Panc1 (cell line): ENCODE data around the gene SRXN1. TPM values are rescaled to one million over a fixed set of nuclear protein-coding genes. Genes with fewer than 3 reads are reported as not detected.

Experiments
- ATAC-seq: fragments of 200-7000 bp; cut with Tn5 transposase; 2 replicates; pipeline ENCODE4 v1.9.1; 2020; ENCODE audit warnings: mild to moderate bottlenecking, moderate library complexity
- BruUV-seq: library from RNA; stranded (reverse); fragments of 400-500 nt; replicated peaks from 2 replicates; lab custom pipeline; 2021; lab: Mats Ljungman, UMichigan
- CTCF ChIA-PET: fragments of 300-600 bp; sonication (Branson Sonifier 250); formaldehyde crosslinking; loops from one replicate; lab custom pipeline; 2022; ENCODE audit warnings: antibody characterized with exemption; lab: Charles Lee
- POLR2A ChIA-PET: fragments of 300-600 bp; sonication (Branson Sonifier 250); formaldehyde crosslinking; loops from one replicate; lab custom pipeline; 2022; ENCODE audit warnings: antibody characterized with exemption; lab: Charles Lee
- DNase-seq: peaks from one replicate; pipeline ENCODE4 v3.0.0-alpha.2; 2010; ENCODE audit warnings: low read depth, low spot score
- H3K27ac ChIP-seq: 2 replicates; pipeline ENCODE4 v1.5.1; 2011; ENCODE audit warnings: mild to moderate bottlenecking, low read length, inconsistent platforms
- H3K27me3 ChIP-seq: fragments of 200-500 bp; sonication (Bioruptor generic); 2 replicates; pipeline ENCODE4 v1.6.0; 2014; ENCODE audit warnings: low read length, inconsistent platforms; ENCODE audit not compliant: control insufficient read depth, insufficient read depth
- H3K36me3 ChIP-seq: fragments of 200-500 bp; sonication (Bioruptor generic); 2 replicates; pipeline ENCODE4 v1.5.1; 2014; ENCODE audit warnings: inconsistent platforms, mild to moderate bottlenecking, low read length, moderate library complexity; ENCODE audit not compliant: control insufficient read depth, insufficient read depth
- H3K4me1 ChIP-seq: 2 replicates; pipeline ENCODE4 v1.5.1; 2011; ENCODE audit warnings: inconsistent platforms, mild to moderate bottlenecking, low read length, moderate library complexity; ENCODE audit not compliant: control insufficient read depth, insufficient read depth
- H3K4me3 ChIP-seq, 2 experiments: 2 replicates each; pipeline ENCODE4 v1.5.1; 2011 to 2012; ENCODE audit warnings: low read depth in 2 of 2, low read length in 2 of 2, mild to moderate bottlenecking in 2 of 2, inconsistent platforms in 1 of 2, moderate library complexity in 1 of 2
- H3K9me3 ChIP-seq: fragments of 200-500 bp; sonication (Bioruptor generic); 2 replicates; pipeline ENCODE4 v1.5.1; 2014; ENCODE audit warnings: low read depth, mild to moderate bottlenecking, inconsistent platforms, low read length, moderate library complexity; ENCODE audit not compliant: control insufficient read depth, insufficient read depth
- CTCF ChIP-seq: fragments of 450-650 bp; IDR thresholded peaks from 2 replicates; pipeline ENCODE4 v1.5.1; 2017; ENCODE audit warnings: mild to moderate bottlenecking
- POLR2AphosphoS5 ChIP-seq: IDR thresholded peaks from 2 replicates; pipeline ENCODE4 v1.6.1; 2012; ENCODE audit warnings: mild to moderate bottlenecking, low read depth, low read length, moderate library complexity
- REST ChIP-seq, 2 experiments: IDR thresholded peaks; 2 replicates each; pipeline ENCODE4 v1.6.1; 2011 to 2012; ENCODE audit warnings: low read depth in 2 of 2, control low read depth in 1 of 2, low read length in 1 of 2, mild to moderate bottlenecking in 1 of 2, moderate library complexity in 1 of 2; ENCODE audit not compliant: insufficient read depth in 1 of 2
- SIN3A ChIP-seq: IDR thresholded peaks from 2 replicates; pipeline ENCODE4 v1.6.1; 2012; ENCODE audit warnings: low read depth, mild to moderate bottlenecking, low read length, moderate library complexity, borderline replicate concordance; ENCODE audit not compliant: insufficient read depth
- TCF7L2 ChIP-seq: IDR thresholded peaks from 2 replicates; pipeline ENCODE4 v1.6.1; 2011; ENCODE audit warnings: mild to moderate bottlenecking, low read depth, low read length, inconsistent platforms
- in situ Hi-C: cut with HindIII; loops from 2 replicates; pipeline ENCODE4 v1.10.0; 2016; ENCODE audit warnings: low sequenced_read_pairs, low pct_unique_long_range_greater_than_20kb
- intact Hi-C: fragments of 100-400 bp; cut with micrococcal nuclease; formaldehyde crosslinking; loops from one replicate; pipeline ENCODE4 v1.10.0; 2022; ENCODE audit not compliant: unreplicated experiment
- total RNA-seq: library from RNA; stranded (reverse); gene quantifications from one replicate; pipeline ENCODE4 v1.2.1, GENCODE V29; 2021; ENCODE audit not compliant: unreplicated experiment

SRXN1 gene
- total RNA-seq, 1 experiment from 2014 or later, result 34.5 TPM

GRCh38 chr20:672963-673602, 20.1 kb upstream of the SRXN1 start:
- TF ChIP-seq SIN3A (no peak), CTCF (peak; percentile 67; the same call in 1 of the 2 replicates), POLR2AphosphoS5 (no peak), TCF7L2 (no peak)
- intact Hi-C loops (no loop called here), in situ Hi-C loops (no loop called here)
- ChIA-PET POLR2A (no interaction called here), CTCF (no interaction called here)
- DNase-seq, result no peak
- H3K4me1 ChIP-seq, result peaks cover 5% of the 10 kb centered on the region
- H3K9me3 ChIP-seq, result no peaks in the 10 kb centered on the region
- BruUV-seq, result no TSS peak
- no peaks in the 10 kb centered on the region for H3K36me3 ChIP-seq
- no peak overlapping the region for H3K4me3 ChIP-seq
- H3K27me3 ChIP-seq, result peaks cover 20% of the 10 kb centered on the region; the same call in 1 of the 2 replicates
- peak; percentile 59 for ATAC-seq
- no peak overlapping the region for H3K27ac ChIP-seq

GRCh38 chr20:671252-672030, 18.4 kb upstream of the SRXN1 start:
- ChIA-PET POLR2A (no interaction called here), CTCF (no interaction called here)
- H3K27ac ChIP-seq, result no peak overlapping the region

More at GRCh38 chr20:671252-672030, 18.4 kb upstream of the SRXN1 start:
- DNase-seq, result no peak
- no peak for TF ChIP-seq REST (IDR thresholded peaks at IDR 0.05; ENCODE audit: insufficient read depth in 1 of 2, low read depth in 2 of 2, low read length in 1 of 2)
- TF ChIP-seq POLR2AphosphoS5, result no peak
- TF ChIP-seq CTCF, result no peak
- TF ChIP-seq SIN3A, result no peak
- no peak for TF ChIP-seq TCF7L2
- H3K4me1 ChIP-seq, result peaks cover 5% of the 10 kb centered on the region
- peaks cover 15% of the 10 kb centered on the region; the same call in 1 of the 2 replicates for H3K27me3 ChIP-seq
- no TSS peak for BruUV-seq
- H3K4me3 ChIP-seq, result no peak overlapping the region
- no peaks in the 10 kb centered on the region for H3K36me3 ChIP-seq
- in situ Hi-C loops (no loop called here), intact Hi-C loops (no loop called here)
- ATAC-seq, result no peak
- H3K9me3 ChIP-seq, result no peaks in the 10 kb centered on the region
